PFSK-1 (cell line): Measurements from ENCODE around the gene TTLL10.

Experiments used
- FOXP2 ChIP-seq: optimal IDR thresholded peaks from 2 replicates; pipeline ENCODE3; 2011; ENCODE audit warnings: borderline replicate concordance, control low read depth, inconsistent platforms; ENCODE audit not compliant: insufficient read depth; ENCODE audit errors: extremely low read length, extremely low read depth
- POLR2AphosphoS5 ChIP-seq: IDR thresholded peaks from 2 replicates; pipeline ENCODE4 v1.6.1; 2012; ENCODE audit warnings: low read depth, mild to moderate bottlenecking, control low read depth, low read length, moderate library complexity
- SIN3A ChIP-seq: IDR thresholded peaks from 2 replicates; pipeline ENCODE4 v1.6.1; 2012; ENCODE audit warnings: mild to moderate bottlenecking, low read length, moderate library complexity, borderline replicate concordance; ENCODE audit not compliant: insufficient read depth
- TAF1 ChIP-seq: IDR thresholded peaks from 2 replicates; pipeline ENCODE4 v1.6.1; 2012; ENCODE audit warnings: low read length, control low read depth, borderline replicate concordance; ENCODE audit not compliant: insufficient read depth
- TF ChIP-seq, protein P1 (sequence below), 2 experiments: IDR thresholded peaks; 2 replicates each; pipeline versions ENCODE4 v1.6.1 to v1.8.0; 2011 to 2012; ENCODE audit warnings: low read depth in 2 of 2, low read length in 2 of 2, control low read depth in 1 of 2, inconsistent platforms in 1 of 2, mild to moderate bottlenecking in 1 of 2, moderate library complexity in 1 of 2; ENCODE audit not compliant: insufficient read depth in 1 of 2

The TTLL10 gene

DNA sequence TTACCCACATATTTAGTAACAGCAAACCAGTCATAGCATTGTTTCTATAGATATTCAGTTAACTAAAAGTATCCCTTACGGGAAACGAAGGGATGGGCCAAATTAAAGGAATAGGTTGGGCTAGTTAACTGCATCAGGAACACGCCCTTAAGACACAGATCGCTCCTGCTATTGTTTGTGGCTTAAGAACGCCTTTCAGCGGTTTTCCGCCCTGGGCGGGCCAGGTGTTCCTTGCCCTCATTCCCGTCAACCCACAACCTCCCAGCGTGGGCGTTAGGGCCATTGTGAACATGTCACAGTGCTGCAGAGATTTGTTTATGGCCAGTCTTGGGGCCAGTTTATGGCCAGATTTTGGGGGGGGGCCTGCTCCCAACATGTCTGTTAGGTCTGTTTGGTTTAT, 18.1 kb downstream of the TTLL10 start:
- TF ChIP-seq SIN3A (no peak), FOXP2 (no peak), POLR2AphosphoS5 (no peak), TAF1 (no peak)
- TF ChIP-seq, protein P1, sequence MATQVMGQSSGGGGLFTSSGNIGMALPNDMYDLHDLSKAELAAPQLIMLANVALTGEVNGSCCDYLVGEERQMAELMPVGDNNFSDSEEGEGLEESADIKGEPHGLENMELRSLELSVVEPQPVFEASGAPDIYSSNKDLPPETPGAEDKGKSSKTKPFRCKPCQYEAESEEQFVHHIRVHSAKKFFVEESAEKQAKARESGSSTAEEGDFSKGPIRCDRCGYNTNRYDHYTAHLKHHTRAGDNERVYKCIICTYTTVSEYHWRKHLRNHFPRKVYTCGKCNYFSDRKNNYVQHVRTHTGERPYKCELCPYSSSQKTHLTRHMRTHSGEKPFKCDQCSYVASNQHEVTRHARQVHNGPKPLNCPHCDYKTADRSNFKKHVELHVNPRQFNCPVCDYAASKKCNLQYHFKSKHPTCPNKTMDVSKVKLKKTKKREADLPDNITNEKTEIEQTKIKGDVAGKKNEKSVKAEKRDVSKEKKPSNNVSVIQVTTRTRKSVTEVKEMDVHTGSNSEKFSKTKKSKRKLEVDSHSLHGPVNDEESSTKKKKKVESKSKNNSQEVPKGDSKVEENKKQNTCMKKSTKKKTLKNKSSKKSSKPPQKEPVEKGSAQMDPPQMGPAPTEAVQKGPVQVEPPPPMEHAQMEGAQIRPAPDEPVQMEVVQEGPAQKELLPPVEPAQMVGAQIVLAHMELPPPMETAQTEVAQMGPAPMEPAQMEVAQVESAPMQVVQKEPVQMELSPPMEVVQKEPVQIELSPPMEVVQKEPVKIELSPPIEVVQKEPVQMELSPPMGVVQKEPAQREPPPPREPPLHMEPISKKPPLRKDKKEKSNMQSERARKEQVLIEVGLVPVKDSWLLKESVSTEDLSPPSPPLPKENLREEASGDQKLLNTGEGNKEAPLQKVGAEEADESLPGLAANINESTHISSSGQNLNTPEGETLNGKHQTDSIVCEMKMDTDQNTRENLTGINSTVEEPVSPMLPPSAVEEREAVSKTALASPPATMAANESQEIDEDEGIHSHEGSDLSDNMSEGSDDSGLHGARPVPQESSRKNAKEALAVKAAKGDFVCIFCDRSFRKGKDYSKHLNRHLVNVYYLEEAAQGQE (IDR thresholded peaks at IDR 0.05; ENCODE audit: insufficient read depth in 1 of 2, low read depth in 2 of 2, low read length in 2 of 2), result no peak

DNA sequence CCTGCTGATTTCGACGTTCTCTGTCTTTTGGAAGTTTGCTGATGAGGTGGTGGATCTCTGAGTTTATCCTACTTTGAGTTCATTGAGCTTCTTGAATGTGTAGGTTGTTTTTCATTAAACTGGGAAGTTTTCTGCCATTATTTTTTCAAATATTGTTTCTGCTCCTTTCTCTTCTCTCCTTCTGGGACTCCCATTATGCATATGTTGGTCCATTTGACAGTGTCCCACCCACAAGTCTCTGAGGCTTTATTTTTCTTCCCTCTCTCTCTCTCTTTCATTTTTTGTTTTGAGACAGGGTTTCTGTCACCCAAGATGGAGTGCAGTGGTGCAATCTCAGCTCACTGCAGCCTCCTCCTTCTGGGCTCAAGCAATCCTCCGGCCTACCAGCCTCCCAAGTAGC, 21.0 kb downstream of the TTLL10 start:
- TF ChIP-seq FOXP2, result no peak
- no peak for TF ChIP-seq SIN3A

DNA sequence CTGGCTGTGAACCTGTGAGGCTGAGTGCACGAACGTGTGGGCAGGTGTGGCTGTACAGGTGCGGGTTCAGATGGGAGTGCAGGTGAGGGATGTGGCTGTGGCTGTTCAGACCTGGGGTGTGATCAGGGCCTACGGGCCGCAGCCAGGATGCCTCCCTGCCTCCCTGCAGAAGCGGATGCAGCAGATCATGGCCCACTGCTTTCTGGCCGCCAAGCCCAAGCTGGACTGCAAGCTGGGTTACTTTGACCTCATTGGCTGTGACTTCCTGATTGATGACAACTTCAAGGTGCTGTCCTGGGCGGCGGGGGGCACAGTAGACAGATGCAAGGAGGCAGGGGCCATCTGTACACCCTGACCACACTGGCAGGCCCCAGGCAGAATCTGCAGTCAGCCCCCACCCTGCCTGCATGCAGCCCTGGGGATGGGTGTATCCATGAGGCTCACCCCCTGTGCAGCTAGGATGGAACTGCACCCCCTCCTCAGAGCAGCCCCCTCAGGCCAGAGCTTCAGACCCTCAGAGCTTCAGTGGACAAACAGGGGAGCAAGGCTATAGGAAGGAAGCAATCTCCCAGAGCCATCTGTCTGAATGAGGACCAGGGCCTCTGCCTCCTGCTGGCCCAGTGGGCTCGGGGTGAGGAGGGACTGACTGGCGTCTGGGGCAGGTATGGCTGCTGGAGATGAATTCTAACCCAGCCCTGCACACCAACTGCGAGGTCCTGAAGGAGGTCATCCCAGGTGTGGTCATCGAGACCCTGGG, 22.9 kb downstream of the TTLL10 start:
- TF ChIP-seq FOXP2 (no peak), TAF1 (no peak), POLR2AphosphoS5 (no peak), SIN3A (no peak)
- TF ChIP-seq, protein P1 (IDR thresholded peaks at IDR 0.05; ENCODE audit: insufficient read depth in 1 of 2, low read depth in 2 of 2, low read length in 2 of 2), result no peak

DNA sequence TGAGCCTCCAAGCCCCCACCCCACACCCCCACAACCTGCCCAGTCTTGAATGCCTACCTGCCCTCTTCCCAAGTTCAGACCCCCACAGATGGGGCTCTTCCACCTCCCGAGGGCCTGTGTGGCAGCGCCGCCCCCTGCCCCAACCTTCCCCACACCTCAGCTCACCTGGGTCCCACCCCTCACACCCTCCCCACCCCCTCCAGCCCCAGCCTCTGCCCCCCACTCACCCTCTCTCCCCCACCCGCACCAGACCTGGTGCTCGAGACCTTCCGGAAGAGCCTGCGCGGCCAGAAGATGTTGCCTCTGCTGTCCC, 23.5 kb downstream of the TTLL10 start:
- no peak for TF ChIP-seq TAF1
- TF ChIP-seq POLR2AphosphoS5, result no peak
- TF ChIP-seq SIN3A, result no peak
- TF ChIP-seq FOXP2, result no peak
- TF ChIP-seq, protein P1 (IDR thresholded peaks at IDR 0.05; ENCODE audit: insufficient read depth in 1 of 2, low read depth in 2 of 2, low read length in 2 of 2), result no peak

DNA sequence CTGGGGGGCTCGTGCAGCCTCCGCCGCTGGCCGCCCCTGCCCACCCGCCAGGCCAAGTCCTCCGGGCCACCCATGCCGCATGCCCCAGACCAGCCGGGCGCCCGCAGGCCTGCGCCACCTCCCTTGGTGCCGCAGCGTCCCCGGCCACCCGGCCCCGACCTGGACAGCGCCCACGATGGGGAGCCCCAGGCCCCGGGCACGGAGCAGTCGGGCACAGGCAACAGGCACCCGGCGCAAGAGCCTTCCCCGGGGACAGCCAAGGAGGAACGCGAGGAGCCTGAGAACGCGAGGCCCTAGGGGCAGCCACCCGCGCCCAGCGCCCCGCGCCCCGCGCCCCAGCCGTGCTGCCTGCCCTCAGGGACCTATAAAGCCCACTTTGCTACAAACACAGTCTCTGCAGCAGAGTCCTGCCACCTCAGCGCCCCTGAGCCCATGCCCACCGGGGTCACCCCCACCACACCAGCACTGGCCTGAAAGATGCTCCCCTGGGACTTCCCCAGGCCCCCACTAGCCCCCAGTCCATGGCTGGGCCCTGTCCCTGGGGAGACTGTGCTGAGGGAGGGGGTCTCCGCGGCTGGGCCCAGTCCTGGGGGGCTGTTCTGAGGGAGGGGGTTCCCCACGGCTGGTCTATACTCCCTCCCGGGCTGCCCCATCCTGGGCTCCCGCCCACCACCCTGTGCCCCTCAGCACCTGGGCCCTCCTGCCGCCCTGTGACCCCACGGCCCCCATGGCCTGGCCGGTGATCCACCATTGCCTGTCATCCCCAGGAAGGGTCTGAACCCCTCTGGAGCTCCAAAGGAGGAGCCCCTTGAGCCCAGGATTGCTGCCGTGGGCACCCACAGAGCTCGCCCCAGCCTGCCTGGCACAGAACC, 24.1 kb downstream of the TTLL10 start:
- no peak for TF ChIP-seq POLR2AphosphoS5
- no peak for TF ChIP-seq TAF1
- no peak for TF ChIP-seq FOXP2
- TF ChIP-seq SIN3A, result no peak
- TF ChIP-seq, protein P1 (IDR thresholded peaks at IDR 0.05; ENCODE audit: insufficient read depth in 1 of 2, low read depth in 2 of 2, low read length in 2 of 2), result no peak
